KMS-11 (cell line): ENCODE measurements around the gene YBX3.

Experiments
- H2AFZ ChIP-seq: fragments of 200-600 bp; sonication (generic); 2 replicates; pipeline ENCODE4 v1.6.1; 2016; ENCODE audit warnings: antibody characterized with exemption, mixed run types, low read depth
- H3K27ac ChIP-seq: fragments of 200-600 bp; sonication (generic); 2 replicates; pipeline ENCODE4 v1.6.1; 2016; ENCODE audit warnings: mild to moderate bottlenecking, mixed run types
- H3K27me3 ChIP-seq: fragments of 200-600 bp; sonication (generic); 2 replicates; pipeline ENCODE4 v1.6.1; 2017; ENCODE audit warnings: mild to moderate bottlenecking, low read depth, mixed run types, moderate library complexity; ENCODE audit not compliant: insufficient read depth
- H3K36me3 ChIP-seq: fragments of 200-600 bp; sonication (generic); 2 replicates; pipeline ENCODE4 v1.6.1; 2017; ENCODE audit warnings: mild to moderate bottlenecking, mixed run types; ENCODE audit not compliant: insufficient read depth
- H3K4me1 ChIP-seq: fragments of 200-600 bp; sonication (generic); 2 replicates; pipeline ENCODE4 v1.6.1; 2016; ENCODE audit warnings: mild to moderate bottlenecking, low read depth, mixed run types; ENCODE audit not compliant: poor library complexity, severe bottlenecking
- H3K4me2 ChIP-seq: fragments of 200-600 bp; sonication (generic); 2 replicates; pipeline ENCODE4 v1.7.0; 2016; ENCODE audit warnings: mild to moderate bottlenecking, mixed run types
- H3K4me3 ChIP-seq: fragments of 200-600 bp; sonication (generic); IDR thresholded peaks from 2 replicates; pipeline ENCODE4 v1.6.1; 2017; ENCODE audit warnings: low read depth, low read length, mixed read lengths; ENCODE audit not compliant: insufficient read depth
- H3K79me2 ChIP-seq: fragments of 200-600 bp; sonication (generic); 2 replicates; pipeline ENCODE4 v1.6.1; 2016; ENCODE audit warnings: low read depth, mixed run types; ENCODE audit not compliant: insufficient read depth
- H3K9ac ChIP-seq: fragments of 200-600 bp; sonication (generic); 2 replicates; pipeline ENCODE4 v1.6.1; 2016; ENCODE audit warnings: mild to moderate bottlenecking, mixed run types
- H4K20me1 ChIP-seq: fragments of 200-600 bp; sonication (generic); 2 replicates; pipeline ENCODE4 v1.6.1; 2016; ENCODE audit warnings: mild to moderate bottlenecking, mixed run types; ENCODE audit not compliant: insufficient read depth
- CTCF ChIP-seq: fragments of 200-600 bp; sonication (generic); conservative IDR thresholded peaks from 2 replicates; pipeline ENCODE4 v1.6.1; 2017; ENCODE audit warnings: low read depth, mild to moderate bottlenecking, antibody characterized with exemption, low read length, moderate library complexity, mixed read lengths

Gene YBX3

GRCh38 chr12:10736463-10736862 is 13.3 kb upstream of the YBX3 start:
- Histone ChIP-seq H3K36me3 (no peaks in the 10 kb centered on the region), H3K4me1 (peaks cover 21% of the 10 kb centered on the region), H3K4me3 (no peak overlapping the region), H3K27me3 (no peaks in the 10 kb centered on the region), H4K20me1 (no peaks in the 10 kb centered on the region), H3K4me2 (no peak overlapping the region), H3K79me2 (no peaks in the 10 kb centered on the region), H2AFZ (no peak overlapping the region), H3K9ac (no peak overlapping the region), H3K27ac (no peak overlapping the region)
- no peak for TF ChIP-seq CTCF

- H3K27me3 ChIP-seq, result no peaks in the 10 kb centered on the region
- no peak overlapping the region for H3K27ac ChIP-seq
- H3K79me2 ChIP-seq, result no peaks in the 10 kb centered on the region
- H4K20me1 ChIP-seq, result no peaks in the 10 kb centered on the region
- H3K4me2 ChIP-seq, result no peak overlapping the region
- no peaks in the 10 kb centered on the region for H3K36me3 ChIP-seq
- H3K4me1 ChIP-seq, result peaks cover 10% of the 10 kb centered on the region
- H2AFZ ChIP-seq, result no peak overlapping the region
- H3K9ac ChIP-seq, result no peak overlapping the region
- no peak for TF ChIP-seq CTCF
- H3K4me3 ChIP-seq, result no peak overlapping the region
These were observed 12.3 kb upstream of the YBX3 start for GRCh38 chr12:10735428-10735827.

- H3K27me3 ChIP-seq, result no peaks in the 10 kb centered on the region
- no peak overlapping the region for H3K27ac ChIP-seq
- no peaks in the 10 kb centered on the region for H4K20me1 ChIP-seq
- H3K4me2 ChIP-seq, result no peak overlapping the region
- H3K36me3 ChIP-seq, result no peaks in the 10 kb centered on the region
- no peaks in the 10 kb centered on the region for H3K79me2 ChIP-seq
- H2AFZ ChIP-seq, result no peak overlapping the region
- no peak for TF ChIP-seq CTCF
- no peak overlapping the region for H3K9ac ChIP-seq
- H3K4me3 ChIP-seq, result no peak overlapping the region
- no peaks in the 10 kb centered on the region for H3K4me1 ChIP-seq
These were observed 9.4 kb upstream of the YBX3 start for GRCh38 chr12:10732549-10732948.

GRCh38 chr12:10732066-10732465 is 8.9 kb upstream of the YBX3 start:
- H3K9ac ChIP-seq, result no peak overlapping the region
- H2AFZ ChIP-seq, result no peak overlapping the region
- H3K4me3 ChIP-seq, result no peak overlapping the region
- no peaks in the 10 kb centered on the region for H4K20me1 ChIP-seq
- no peaks in the 10 kb centered on the region for H3K36me3 ChIP-seq
- H3K27me3 ChIP-seq, result no peaks in the 10 kb centered on the region
- H3K4me2 ChIP-seq, result no peak overlapping the region
- H3K79me2 ChIP-seq, result no peaks in the 10 kb centered on the region
- no peak for TF ChIP-seq CTCF
- H3K4me1 ChIP-seq, result no peaks in the 10 kb centered on the region
- no peak overlapping the region for H3K27ac ChIP-seq

- TF ChIP-seq CTCF, result no peak
- H3K9ac ChIP-seq, result no peak overlapping the region
- H4K20me1 ChIP-seq, result no peaks in the 10 kb centered on the region
- H3K79me2 ChIP-seq, result no peaks in the 10 kb centered on the region
- H3K27ac ChIP-seq, result no peak overlapping the region
- no peaks in the 10 kb centered on the region for H3K4me1 ChIP-seq
- no peaks in the 10 kb centered on the region for H3K36me3 ChIP-seq
- no peak overlapping the region for H3K4me3 ChIP-seq
- no peak overlapping the region for H2AFZ ChIP-seq
- H3K4me2 ChIP-seq, result no peak overlapping the region
- H3K27me3 ChIP-seq, result no peaks in the 10 kb centered on the region
These were observed 7.4 kb upstream of the YBX3 start for GRCh38 chr12:10730559-10730958.
